Activated CD4-positive, alpha-beta T cell treated with anti-CD3 and anti-CD28 coated beads for 36 hours (primary cell): Measurements from ENCODE around the gene TEX35. TPM values are rescaled to one million over a fixed set of nuclear protein-coding genes. Genes with fewer than 3 reads are reported as not detected.

ENCODE experiments used
- ATAC-seq: fragments of 200-7000 bp; cut with Tn5 transposase; one replicate; pipeline ENCODE4 v1.10.0; 2021; ENCODE audit warnings: mild to moderate bottlenecking, moderate library complexity
- CTCF ChIA-PET: fragments of 350-600 bp; sonication (Branson Sonifier 250); formaldehyde crosslinking; loops from one replicate; lab custom pipeline; 2021; ENCODE audit warnings: antibody characterized with exemption; lab: Charles Lee
- POLR2A ChIA-PET: fragments of 350-600 bp; sonication (Branson Sonifier 250); formaldehyde crosslinking; loops from one replicate; lab custom pipeline; 2021; ENCODE audit warnings: antibody characterized with exemption, inconsistent platforms; lab: Charles Lee
- DNase-seq: peaks from one replicate; pipeline ENCODE4 v3.0.0-alpha.2; 2020
- H3K27ac Mint-ChIP-seq: one replicate; pipeline ENCODE4 v1.8.0; 2021; ENCODE audit warnings: mixed read lengths
- H3K27me3 Mint-ChIP-seq: one replicate; pipeline ENCODE4 v1.8.0; 2021; ENCODE audit warnings: mixed read lengths
- H3K36me3 Mint-ChIP-seq: one replicate; pipeline ENCODE4 v1.8.0; 2021; ENCODE audit warnings: low read depth, mixed read lengths
- H3K4me1 Mint-ChIP-seq: one replicate; pipeline ENCODE4 v1.8.0; 2021; ENCODE audit warnings: mixed read lengths
- H3K4me3 Mint-ChIP-seq: one replicate; pipeline ENCODE4 v1.8.0; 2021; ENCODE audit warnings: mild to moderate bottlenecking, moderate library complexity, mixed read lengths
- H3K9me3 Mint-ChIP-seq: one replicate; pipeline ENCODE4 v1.8.0; 2021; ENCODE audit warnings: low read depth, mixed read lengths
- intact Hi-C, 2 experiments: fragments of 100-400 bp; cut with DNase I in 1 of 2; cut with micrococcal nuclease in 1 of 2; formaldehyde crosslinking; loops; one replicate each; pipeline versions ENCODE4 v1.14.2 to v1.15.1; 2022 to 2024; cut with DNase I, micrococcal nuclease
- total RNA-seq, 2 experiments: library from RNA; stranded (reverse); gene quantifications; one replicate each; pipeline ENCODE4 v1.2.3, GENCODE V29; 2021

The TEX35 gene
- total RNA-seq, 2 experiments from 2014 or later = not detected

- intact Hi-C loops = no loop called here
- Mint-ChIP-seq H3K27ac (no peak overlapping the region), H3K4me3 (no peak overlapping the region)
Measured at GRCh38 chr1:178485541-178485981, 27.3 kb upstream of the TEX35 start.

DNA sequence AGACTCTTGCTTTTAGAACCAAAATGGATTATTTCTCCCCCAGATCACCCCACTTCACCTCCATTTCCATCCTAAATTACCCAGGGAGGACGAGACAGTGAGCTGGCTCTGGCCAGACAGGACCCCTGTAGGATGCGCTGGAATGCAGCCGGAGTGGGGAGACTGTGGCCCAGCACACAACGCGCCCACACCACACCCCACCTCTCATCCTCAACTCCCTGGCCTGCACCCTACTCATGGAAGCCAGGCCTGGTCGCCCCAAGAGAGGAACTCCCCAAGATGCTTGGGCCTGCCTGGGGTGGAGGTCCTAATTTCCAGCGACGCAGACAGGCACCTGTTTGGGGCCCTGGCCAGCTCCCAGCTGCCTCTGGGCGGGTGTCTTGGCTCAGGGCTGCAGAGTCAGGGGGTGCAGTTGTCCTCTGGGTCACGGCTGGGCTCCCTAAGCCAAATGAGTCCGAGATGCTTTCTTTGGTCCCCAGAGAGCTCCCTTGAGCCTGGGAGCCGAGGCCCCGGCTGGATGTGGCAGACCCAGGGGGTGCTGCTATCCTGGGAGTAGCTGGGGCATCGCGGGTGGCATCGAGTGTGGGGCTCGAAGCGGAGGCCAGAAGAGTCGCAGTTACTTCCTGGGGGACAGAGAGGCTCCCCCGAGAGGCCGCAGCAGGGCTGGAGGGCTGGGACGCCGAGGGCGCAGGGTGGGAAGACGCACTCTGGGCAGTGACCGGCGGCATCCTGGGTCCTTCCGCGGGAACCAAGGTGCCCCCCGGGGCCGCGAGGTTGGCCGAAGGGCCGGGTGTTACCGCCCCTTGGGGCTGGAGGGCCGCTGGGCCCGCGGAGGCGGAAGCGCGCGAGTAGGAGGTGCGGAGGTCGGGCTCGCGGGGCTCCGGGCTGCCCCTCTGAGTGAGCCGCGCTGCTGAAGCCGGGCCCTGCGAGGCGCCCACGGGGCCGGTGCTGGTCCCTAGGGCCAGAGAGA, 26.5 kb upstream of the TEX35 start:
- intact Hi-C loops = no loop called here
- DNase-seq (no peak), ATAC-seq (no peak)
- CTCF ChIA-PET = no interaction called here
- Mint-ChIP-seq H3K27me3 (peaks cover 18% of the 10 kb centered on the region), H3K4me1 (no peaks in the 10 kb centered on the region), H3K4me3 (no peak overlapping the region), H3K9me3 (no peaks in the 10 kb centered on the region), H3K36me3 (no peaks in the 10 kb centered on the region), H3K27ac (no peak overlapping the region)
- POLR2A ChIA-PET = no interaction called here

More at GRCh38 chr1:178485541-178485981, 27.3 kb upstream of the TEX35 start:
- no peaks in the 10 kb centered on the region for H3K9me3 Mint-ChIP-seq
- no peak for ATAC-seq
- H3K4me1 Mint-ChIP-seq = no peaks in the 10 kb centered on the region
- CTCF ChIA-PET = no interaction called here
- POLR2A ChIA-PET = no interaction called here
- no peaks in the 10 kb centered on the region for H3K36me3 Mint-ChIP-seq
- peaks cover 18% of the 10 kb centered on the region for H3K27me3 Mint-ChIP-seq
- no peak for DNase-seq

GRCh38 chr1:178487070-178487615, 25.8 kb upstream of the TEX35 start:
- CTCF ChIA-PET = interaction anchor here (1.0 kb wide), 1 partner anchor 14 kb away, joined by 3 read pairs; no protein-coding TSS in a partner anchor
- POLR2A ChIA-PET = no interaction called here

GRCh38 chr1:178488393-178488792, 24.5 kb upstream of the TEX35 start:
- Mint-ChIP-seq H3K27ac (no peak overlapping the region), H3K36me3 (no peaks in the 10 kb centered on the region), H3K9me3 (no peaks in the 10 kb centered on the region), H3K4me1 (no peaks in the 10 kb centered on the region), H3K4me3 (no peak overlapping the region), H3K27me3 (peaks cover 18% of the 10 kb centered on the region)
- no peak for ATAC-seq
- intact Hi-C loops = no loop called here
- no peak for DNase-seq
- POLR2A ChIA-PET = no interaction called here
- CTCF ChIA-PET = interaction anchor here (1.0 kb wide), 1 partner anchor 13 kb away, joined by 3 read pairs; no protein-coding TSS in a partner anchor

More at GRCh38 chr1:178487070-178487615, 25.8 kb upstream of the TEX35 start:
- DNase-seq (no peak), ATAC-seq (no peak)
- Mint-ChIP-seq H3K4me1 (no peaks in the 10 kb centered on the region), H3K36me3 (no peaks in the 10 kb centered on the region), H3K9me3 (no peaks in the 10 kb centered on the region), H3K27ac (no peak overlapping the region), H3K4me3 (no peak overlapping the region), H3K27me3 (peaks cover 18% of the 10 kb centered on the region)
- intact Hi-C loops = no loop called here

DNA sequence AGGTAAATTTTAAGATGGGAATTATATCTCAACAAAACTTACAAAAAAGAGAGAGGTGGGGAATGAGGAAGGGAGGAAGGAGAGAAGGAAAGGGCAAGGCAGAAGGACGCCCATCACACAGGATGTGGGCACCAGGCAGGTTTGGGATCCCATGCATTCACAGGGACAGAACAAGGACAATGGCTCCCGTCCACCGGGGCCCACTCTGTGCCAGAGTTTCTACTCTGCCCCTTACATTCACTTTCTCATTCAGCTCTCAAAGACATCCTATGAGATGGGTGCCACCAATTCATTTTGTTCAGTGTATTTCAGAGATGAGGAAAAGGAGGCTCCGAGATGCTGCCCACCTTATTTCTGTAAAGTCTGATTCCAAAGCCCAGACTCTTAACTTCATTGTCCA, 23.5 kb upstream of the TEX35 start:
- ATAC-seq = no peak
- Mint-ChIP-seq H3K27ac (no peak overlapping the region), H3K4me1 (no peaks in the 10 kb centered on the region)

GRCh38 chr1:178490136-178490535, 22.8 kb upstream of the TEX35 start:
- no peak overlapping the region for H3K27ac Mint-ChIP-seq
- ATAC-seq (no peak), DNase-seq (no peak)
- peaks cover 18% of the 10 kb centered on the region for H3K27me3 Mint-ChIP-seq
- H3K36me3 Mint-ChIP-seq = no peaks in the 10 kb centered on the region
- H3K4me1 Mint-ChIP-seq = no peaks in the 10 kb centered on the region
- no peak overlapping the region for H3K4me3 Mint-ChIP-seq
- intact Hi-C loops = no loop called here
- ChIA-PET CTCF (no interaction called here), POLR2A (no interaction called here)
- H3K9me3 Mint-ChIP-seq = no peaks in the 10 kb centered on the region

More for the DNA sequence above, 23.5 kb upstream of the TEX35 start:
- Mint-ChIP-seq H3K27me3 (peaks cover 18% of the 10 kb centered on the region), H3K9me3 (no peaks in the 10 kb centered on the region), H3K4me3 (no peak overlapping the region), H3K36me3 (no peaks in the 10 kb centered on the region)
- POLR2A ChIA-PET = no interaction called here
- no peak for DNase-seq
- intact Hi-C loops = no loop called here
- CTCF ChIA-PET = no interaction called here

- POLR2A ChIA-PET = no interaction called here
Measured at GRCh38 chr1:178490967-178491366, 21.9 kb upstream of the TEX35 start.

GRCh38 chr1:178491721-178492120, 21.2 kb upstream of the TEX35 start:
- ChIA-PET CTCF (no interaction called here), POLR2A (no interaction called here)
- DNase-seq (no peak), ATAC-seq (no peak)
- no peak overlapping the region for H3K4me3 Mint-ChIP-seq
- peaks cover 16% of the 10 kb centered on the region for H3K27me3 Mint-ChIP-seq
- intact Hi-C loops = no loop called here
- no peak overlapping the region for H3K27ac Mint-ChIP-seq
- no peaks in the 10 kb centered on the region for H3K36me3 Mint-ChIP-seq
- H3K4me1 Mint-ChIP-seq = no peaks in the 10 kb centered on the region
- H3K9me3 Mint-ChIP-seq = no peaks in the 10 kb centered on the region

More at GRCh38 chr1:178490967-178491366, 21.9 kb upstream of the TEX35 start:
- CTCF ChIA-PET = no interaction called here
- Mint-ChIP-seq H3K4me1 (no peaks in the 10 kb centered on the region), H3K27me3 (peaks cover 16% of the 10 kb centered on the region), H3K36me3 (no peaks in the 10 kb centered on the region), H3K27ac (no peak overlapping the region), H3K9me3 (no peaks in the 10 kb centered on the region), H3K4me3 (no peak overlapping the region)
- no peak for ATAC-seq
- intact Hi-C loops = no loop called here
- no peak for DNase-seq

- DNase-seq = no peak
- CTCF ChIA-PET = interaction anchor here (0.6 kb wide), 1 partner anchor 1044 kb away, joined by 3 read pairs; no protein-coding TSS in a partner anchor
- Mint-ChIP-seq H3K36me3 (no peaks in the 10 kb centered on the region), H3K4me3 (no peak overlapping the region), H3K9me3 (no peaks in the 10 kb centered on the region), H3K4me1 (no peaks in the 10 kb centered on the region), H3K27me3 (peaks cover 15% of the 10 kb centered on the region), H3K27ac (no peak overlapping the region)
- ATAC-seq = no peak
- intact Hi-C loops = no loop called here
- POLR2A ChIA-PET = no interaction called here
Measured at GRCh38 chr1:178492341-178492740, 20.6 kb upstream of the TEX35 start.

DNA sequence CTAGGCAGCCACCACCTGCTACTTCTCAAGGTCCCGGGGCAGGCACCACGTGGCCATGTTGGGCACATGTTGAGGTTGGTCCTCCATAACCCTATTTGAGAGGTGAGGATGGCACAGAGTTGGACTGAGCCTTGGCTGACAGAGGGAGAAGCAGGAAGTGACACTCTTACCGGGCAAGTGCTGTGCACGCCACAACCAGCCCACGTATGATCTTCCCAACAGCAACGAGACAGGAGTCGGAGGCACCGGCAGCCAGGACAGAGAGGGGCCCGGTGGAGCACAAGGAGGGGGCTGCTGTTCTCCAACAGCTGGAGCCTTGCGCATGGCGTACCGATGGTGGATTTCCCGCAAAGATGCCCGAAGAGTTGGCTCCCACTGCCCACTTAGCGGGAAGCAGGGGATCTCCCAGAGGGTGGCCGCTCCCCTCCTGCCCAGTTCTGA, 19.6 kb upstream of the TEX35 start:
- Mint-ChIP-seq H3K27ac (no peak overlapping the region), H3K4me1 (no peaks in the 10 kb centered on the region), H3K9me3 (no peaks in the 10 kb centered on the region), H3K27me3 (peaks cover 6% of the 10 kb centered on the region), H3K36me3 (no peaks in the 10 kb centered on the region), H3K4me3 (no peak overlapping the region)
- intact Hi-C loops = no loop called here
- DNase-seq (no peak), ATAC-seq (no peak)
- CTCF ChIA-PET = interaction anchor here (0.6 to 0.7 kb wide), 2 partner anchors 8 to 1045 kb away, joined by 3 read pairs; no protein-coding TSS in a partner anchor
- POLR2A ChIA-PET = no interaction called here

GRCh38 chr1:178494569-178494971, 18.3 kb upstream of the TEX35 start:
- H3K27me3 Mint-ChIP-seq = no peaks in the 10 kb centered on the region
- CTCF ChIA-PET = interaction anchor here (0.6 kb wide), 1 partner anchor 195 kb away, joined by 3 read pairs; no protein-coding TSS in a partner anchor
- intact Hi-C loops = no loop called here
- POLR2A ChIA-PET = no interaction called here
- H3K4me1 Mint-ChIP-seq = no peaks in the 10 kb centered on the region
- H3K4me3 Mint-ChIP-seq = no peak overlapping the region
- H3K9me3 Mint-ChIP-seq = no peaks in the 10 kb centered on the region
- H3K27ac Mint-ChIP-seq = no peak overlapping the region
- no peaks in the 10 kb centered on the region for H3K36me3 Mint-ChIP-seq
- no peak for ATAC-seq
- no peak for DNase-seq
